ENCODE results near the gene RPS8. TPM values are rescaled to one million over a fixed set of nuclear protein-coding genes. Genes with fewer than 3 reads are reported as not detected.

Gene RPS8
- total RNA-seq, 1 donor from 2014 or later, result 1,187 TPM

DNA sequence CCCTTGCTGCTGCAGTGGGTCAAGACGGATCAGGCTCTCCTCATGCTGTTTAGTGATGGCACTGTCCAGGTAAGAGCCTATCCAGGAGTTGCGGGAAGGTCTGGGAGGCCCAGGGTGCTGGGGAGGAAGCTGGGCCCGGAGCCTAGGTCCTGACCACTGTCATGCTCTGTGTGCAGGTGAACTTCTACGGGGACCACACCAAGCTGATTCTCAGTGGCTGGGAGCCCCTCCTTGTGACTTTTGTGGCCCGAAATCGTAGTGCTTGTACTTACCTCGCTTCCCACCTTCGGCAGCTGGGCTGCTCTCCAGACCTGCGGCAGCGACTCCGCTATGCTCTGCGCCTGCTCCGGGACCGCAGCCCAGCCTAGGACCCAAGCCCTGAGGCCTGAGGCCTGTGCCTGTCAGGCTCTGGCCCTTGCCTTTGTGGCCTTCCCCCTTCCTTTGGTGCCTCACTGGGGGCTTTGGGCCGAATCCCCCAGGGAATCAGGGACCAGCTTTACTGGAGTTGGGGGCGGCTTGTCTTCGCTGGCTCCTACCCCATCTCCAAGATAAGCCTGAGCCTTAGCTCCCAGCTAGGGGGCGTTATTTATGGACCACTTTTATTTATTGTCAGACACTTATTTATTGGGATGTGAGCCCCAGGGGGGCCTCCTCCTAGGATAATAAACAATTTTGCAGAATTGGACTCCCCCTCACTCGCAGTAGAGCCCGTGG is 30.1 kb downstream of the RPS8 start:
- Histone ChIP-seq H3K4me3 (ENCODE audit: insufficient read depth, low read depth, low read length) (no peak overlapping the region), H3K4me1 (ENCODE audit: insufficient read depth, low read length) (peaks cover 71% of the 10 kb centered on the region), H3K79me2 (ENCODE audit: insufficient read depth, low read length) (peaks cover 75% of the 10 kb centered on the region), H3K9ac (ENCODE audit: low read length) (no peak overlapping the region), H2AFZ (ENCODE audit: low read depth, low read length) (no peak overlapping the region), H3K9me3 (ENCODE audit: insufficient read depth, low read depth, low read length) (no peaks in the 10 kb centered on the region), H3K36me3 (ENCODE audit: insufficient read depth, low read length) (peaks cover 40% of the 10 kb centered on the region), H4K20me1 (ENCODE audit: insufficient read depth, low read length) (peaks cover 48% of the 10 kb centered on the region), H3K27me3 (ENCODE audit: insufficient read depth, low read length) (no peaks in the 10 kb centered on the region), H3K4me2 (ENCODE audit: low read length) (no peak overlapping the region), H3K27ac (ENCODE audit: low read depth, low read length) (peak overlapping the region; percentile 18)
- DNase-seq (ENCODE audit: low read depth) (no peak), FAIRE-seq (no peak)
- TF ChIP-seq, protein P1, sequence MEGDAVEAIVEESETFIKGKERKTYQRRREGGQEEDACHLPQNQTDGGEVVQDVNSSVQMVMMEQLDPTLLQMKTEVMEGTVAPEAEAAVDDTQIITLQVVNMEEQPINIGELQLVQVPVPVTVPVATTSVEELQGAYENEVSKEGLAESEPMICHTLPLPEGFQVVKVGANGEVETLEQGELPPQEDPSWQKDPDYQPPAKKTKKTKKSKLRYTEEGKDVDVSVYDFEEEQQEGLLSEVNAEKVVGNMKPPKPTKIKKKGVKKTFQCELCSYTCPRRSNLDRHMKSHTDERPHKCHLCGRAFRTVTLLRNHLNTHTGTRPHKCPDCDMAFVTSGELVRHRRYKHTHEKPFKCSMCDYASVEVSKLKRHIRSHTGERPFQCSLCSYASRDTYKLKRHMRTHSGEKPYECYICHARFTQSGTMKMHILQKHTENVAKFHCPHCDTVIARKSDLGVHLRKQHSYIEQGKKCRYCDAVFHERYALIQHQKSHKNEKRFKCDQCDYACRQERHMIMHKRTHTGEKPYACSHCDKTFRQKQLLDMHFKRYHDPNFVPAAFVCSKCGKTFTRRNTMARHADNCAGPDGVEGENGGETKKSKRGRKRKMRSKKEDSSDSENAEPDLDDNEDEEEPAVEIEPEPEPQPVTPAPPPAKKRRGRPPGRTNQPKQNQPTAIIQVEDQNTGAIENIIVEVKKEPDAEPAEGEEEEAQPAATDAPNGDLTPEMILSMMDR (IDR thresholded peaks at IDR 0.05; ENCODE audit: insufficient read depth, low read depth, low read length), result no peak
- TF ChIP-seq EZH2 (IDR thresholded peaks at IDR 0.05; ENCODE audit: insufficient read depth, low read length), result no peak
- H3K27me3 Mint-ChIP-seq (ENCODE audit: low read depth, unreplicated experiment), result no peaks in the 10 kb centered on the region
- no peaks in the 10 kb centered on the region for H3K9me3 Mint-ChIP-seq (ENCODE audit: unreplicated experiment)
- peak overlapping the region; percentile 78 for H3K27ac Mint-ChIP-seq (ENCODE audit: unreplicated experiment)
- H3K4me3 Mint-ChIP-seq (ENCODE audit: unreplicated experiment), result peak overlapping the region; percentile 60
- H3K4me1 Mint-ChIP-seq (ENCODE audit: low read depth, unreplicated experiment), result peaks cover 56% of the 10 kb centered on the region
- H3K36me3 Mint-ChIP-seq (ENCODE audit: low read depth, unreplicated experiment), result peaks cover 26% of the 10 kb centered on the region

DNA sequence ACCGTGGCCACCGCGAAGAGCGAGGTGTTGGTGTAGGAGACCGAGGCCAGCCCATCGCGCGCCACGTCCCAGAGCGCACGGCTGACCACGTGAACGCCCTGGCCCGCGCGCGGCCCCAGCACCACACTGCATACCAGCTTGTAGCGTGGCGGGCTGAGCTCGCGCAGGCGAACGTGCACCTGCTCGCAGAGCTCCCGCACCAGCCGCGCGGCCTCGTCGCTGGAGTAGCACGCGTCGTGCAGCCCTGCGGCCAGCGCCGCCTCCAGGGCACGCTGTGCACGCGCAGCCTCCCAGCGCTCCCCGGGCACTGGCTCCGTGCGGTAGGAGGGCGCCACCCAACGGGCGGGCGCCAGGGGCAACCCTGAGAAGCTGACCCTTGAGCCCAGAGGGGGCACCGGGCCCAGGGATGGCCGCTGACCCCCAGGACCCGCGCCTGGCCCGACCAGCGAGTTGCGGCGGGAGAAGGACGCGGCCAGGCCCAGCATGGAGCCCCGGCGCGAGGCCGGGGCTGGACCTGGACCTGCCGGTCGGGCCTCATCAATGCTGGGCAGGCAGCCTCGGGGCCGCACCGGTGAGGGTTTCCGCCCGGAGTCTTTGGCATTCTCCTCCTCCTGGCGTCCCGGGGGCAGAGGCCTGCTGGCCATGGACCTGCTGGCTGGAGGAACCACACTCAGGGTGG is 30.8 kb downstream of the RPS8 start:
- H3K9me3 Mint-ChIP-seq (ENCODE audit: unreplicated experiment), result no peaks in the 10 kb centered on the region
- H3K36me3 Mint-ChIP-seq (ENCODE audit: low read depth, unreplicated experiment), result peaks cover 26% of the 10 kb centered on the region
- no peaks in the 10 kb centered on the region for H3K9me3 ChIP-seq (ENCODE audit: insufficient read depth, low read depth, low read length)
- TF ChIP-seq EZH2 (IDR thresholded peaks at IDR 0.05; ENCODE audit: insufficient read depth, low read length), result no peak
- TF ChIP-seq, protein P1 (IDR thresholded peaks at IDR 0.05; ENCODE audit: insufficient read depth, low read depth, low read length), result no peak
- H3K4me1 ChIP-seq (ENCODE audit: insufficient read depth, low read length), result peaks cover 78% of the 10 kb centered on the region
- H3K27ac ChIP-seq (ENCODE audit: low read depth, low read length), result peak overlapping the region; percentile 100
- no peaks in the 10 kb centered on the region for H3K27me3 Mint-ChIP-seq (ENCODE audit: low read depth, unreplicated experiment)
- H3K27me3 ChIP-seq (ENCODE audit: insufficient read depth, low read length), result no peaks in the 10 kb centered on the region
- peaks cover 69% of the 10 kb centered on the region for H3K79me2 ChIP-seq (ENCODE audit: insufficient read depth, low read length)
- DNase-seq (ENCODE audit: low read depth) (no peak), FAIRE-seq (no peak)
- H2AFZ ChIP-seq (ENCODE audit: low read depth, low read length), result no peak overlapping the region
- no peak overlapping the region for H3K27ac Mint-ChIP-seq (ENCODE audit: unreplicated experiment)
- no peak overlapping the region for H3K4me3 Mint-ChIP-seq (ENCODE audit: unreplicated experiment)
- peaks cover 42% of the 10 kb centered on the region for H4K20me1 ChIP-seq (ENCODE audit: insufficient read depth, low read length)
- peak overlapping the region; percentile 2 for H3K4me3 ChIP-seq (ENCODE audit: insufficient read depth, low read depth, low read length)
- peaks cover 61% of the 10 kb centered on the region for H3K4me1 Mint-ChIP-seq (ENCODE audit: low read depth, unreplicated experiment)
- H3K36me3 ChIP-seq (ENCODE audit: insufficient read depth, low read length), result peaks cover 40% of the 10 kb centered on the region
- peak overlapping the region; percentile 98 for H3K9ac ChIP-seq (ENCODE audit: low read length)
- H3K4me2 ChIP-seq (ENCODE audit: low read length), result peak overlapping the region; percentile 86

Data from astrocyte (in vitro differentiated cells and primary cell).